Coronary artery (tissue), 2 donors: ENCODE measurements around the gene BCS1L.

ENCODE experiments used
- DNase-seq: peaks from one replicate; pipeline ENCODE4 v3.0.0-alpha.2; 2017; ENCODE audit warnings: low spot score
- H3K27ac ChIP-seq, 2 donors: fragments of 200-600 bp; sonication (generic); one replicate each; pipeline ENCODE4 v1.5.1; 2016 to 2019
- H3K4me3 ChIP-seq: fragments of 200-600 bp; sonication (generic); 2 replicates; pipeline ENCODE4 v1.5.1; 2016; ENCODE audit warnings: mild to moderate bottlenecking, moderate library complexity
- CTCF ChIP-seq: fragments of 200-600 bp; sonication (generic); IDR thresholded peaks from one replicate; pipeline ENCODE4 v1.5.1; 2019; ENCODE audit warnings: antibody characterized with exemption

The BCS1L gene

DNA sequence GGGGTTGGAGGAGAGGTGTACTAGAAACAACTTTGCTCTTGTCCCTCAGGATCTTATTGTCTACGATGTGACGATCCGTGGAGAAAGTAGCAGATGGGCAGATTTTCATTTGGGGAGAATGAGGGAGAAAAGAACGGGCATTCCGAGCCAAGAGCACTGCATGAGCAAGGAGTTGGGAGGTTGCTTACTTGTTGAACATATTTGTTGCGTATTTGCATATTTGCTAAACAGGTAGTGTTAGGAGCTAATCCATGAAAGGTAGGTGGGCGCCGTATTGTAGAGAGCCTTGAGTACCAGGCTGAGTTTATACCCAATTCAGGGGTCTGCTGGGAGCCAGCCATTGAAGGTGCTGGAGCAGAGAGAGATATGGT is 490 bp downstream of the BCS1L start:
- no peak for TF ChIP-seq CTCF
- Histone ChIP-seq H3K4me3 (peak overlapping the region; percentile 91), H3K27ac (peak overlapping the region in 1 of 2 donors; percentile 80)
- DNase-seq, result no peak

DNA sequence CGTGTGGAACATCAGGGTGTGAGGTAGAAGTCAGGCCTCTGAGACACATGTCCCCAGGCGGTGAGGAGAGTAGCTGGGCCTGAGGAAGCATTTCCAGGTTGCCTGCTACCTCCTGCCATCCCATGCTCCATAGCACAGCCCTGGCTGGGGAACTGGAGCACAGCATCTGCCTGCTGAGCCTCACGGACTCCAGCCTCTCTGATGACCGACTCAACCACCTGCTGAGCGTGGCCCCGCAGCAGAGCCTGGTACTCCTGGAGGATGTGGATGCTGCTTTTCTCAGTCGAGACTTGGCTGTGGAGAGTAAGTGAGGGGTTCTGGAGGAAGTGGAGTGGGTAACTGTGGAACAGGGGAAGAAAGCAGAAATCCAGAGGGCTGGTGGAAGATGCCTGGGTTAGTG is 2.9 kb downstream of the BCS1L start:
- DNase-seq, result no peak
- no peak for TF ChIP-seq CTCF
- Histone ChIP-seq H3K27ac (no peak overlapping the region), H3K4me3 (no peak overlapping the region)

GRCh38 chr2:218662827-218663226 is 3.3 kb downstream of the BCS1L start:
- Histone ChIP-seq H3K27ac (no peak overlapping the region), H3K4me3 (no peak overlapping the region)
- no peak for TF ChIP-seq CTCF
- DNase-seq, result no peak

DNA sequence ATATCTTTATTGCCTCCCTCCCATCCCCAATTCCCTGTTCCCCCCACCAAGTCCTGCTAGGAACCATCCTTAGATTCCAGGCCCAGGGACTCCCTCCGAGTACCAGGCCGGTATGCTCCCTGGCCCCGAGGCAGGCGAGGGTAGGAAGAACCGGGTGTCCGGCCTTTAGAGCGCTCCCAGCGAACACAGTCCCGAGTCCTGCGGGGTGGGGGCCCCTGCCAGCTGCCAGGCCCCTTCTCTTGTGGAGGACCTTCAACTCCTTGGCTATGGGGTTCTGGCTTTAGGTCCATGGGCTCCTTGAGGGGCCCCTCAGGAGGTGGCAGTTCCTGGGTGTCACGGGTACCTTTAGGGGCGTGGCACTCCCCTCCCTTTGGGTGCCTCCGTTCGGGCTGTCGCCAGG is 4.4 kb downstream of the BCS1L start:
- no peak for DNase-seq
- Histone ChIP-seq H3K27ac (no peak overlapping the region), H3K4me3 (no peak overlapping the region)
- no peak for TF ChIP-seq CTCF

DNA sequence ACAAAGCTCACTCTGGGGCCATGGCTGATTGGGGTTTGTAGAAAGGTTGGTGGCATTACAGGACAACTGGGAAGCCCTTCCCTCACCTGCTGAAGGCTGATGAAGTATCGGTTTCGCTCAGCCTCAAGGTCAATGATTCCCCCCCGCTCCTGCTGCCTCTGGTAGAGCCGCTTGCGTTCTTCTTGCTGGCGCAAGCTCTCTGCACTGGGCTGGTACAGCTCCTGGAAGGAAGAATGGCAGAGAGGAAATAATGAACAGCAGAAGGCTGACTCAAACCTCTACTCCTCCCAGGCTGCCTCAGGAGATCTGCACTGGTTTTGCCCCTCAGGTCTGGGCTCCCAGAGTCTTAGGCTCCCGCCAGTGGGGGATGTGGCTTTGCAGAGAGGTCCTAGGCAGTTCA is 5.2 kb downstream of the BCS1L start:
- no peak for TF ChIP-seq CTCF
- Histone ChIP-seq H3K27ac (no peak overlapping the region), H3K4me3 (no peak overlapping the region)
- no peak for DNase-seq

- peak overlapping the region; percentile 84 for H3K4me3 ChIP-seq
- TF ChIP-seq CTCF, result no peak
- DNase-seq, result no peak
- peak overlapping the region; percentile 35 to 84 for H3K27ac ChIP-seq
Observed at GRCh38 chr2:218671097-218671653, 11.7 kb downstream of the BCS1L start.

GRCh38 chr2:218671654-218672566 is 12.4 kb downstream of the BCS1L start, which contains the start of the genes RNF25 and STK36:
TSS of gene RNF25 (minus strand) at chr2:218672002. CDS start at chr2:218671970, 32 bp downstream.
TSS of gene STK36 (plus strand) at chr2:218672086. CDS start at chr2:218672830, 744 bp downstream.
- H3K27ac ChIP-seq, result peak within 1 kb of the TSS; percentile 35 to 84
- peak within 1 kb of the TSS; percentile 84 for H3K4me3 ChIP-seq
- DNase-seq, result peak; percentile 88
- no peak for TF ChIP-seq CTCF
